ENCODE measurements around the gene SH3BGRL2. TPM values are rescaled to one million over a fixed set of nuclear protein-coding genes. Genes with fewer than 3 reads are reported as not detected.

SH3BGRL2 gene
- polyA plus RNA-seq, 6 donors from 2014 or later = 0.61 to 2.2 (median 1.8) TPM; not detected in 1

- no peaks in the 10 kb centered on the region for H3K36me3 Mint-ChIP-seq
- H3K27ac Mint-ChIP-seq = no peak overlapping the region
- no peak for DNase-seq
- H3K27me3 Mint-ChIP-seq = peaks cover 0 to 1% (median 0%) of the 10 kb centered on the region in 3 donors
- peaks cover 0 to 3% (median 0%) of the 10 kb centered on the region in 7 donors for H3K9me3 Mint-ChIP-seq
- no peak for ATAC-seq (ENCODE audit: low read depth in 2 of 2)
- no peaks in the 10 kb centered on the region for H3K4me1 Mint-ChIP-seq
- no peak overlapping the region for H3K4me3 Mint-ChIP-seq
These were observed 68.5 kb downstream of the SH3BGRL2 start for GRCh38 chr6:79699606-79700005.

- peaks cover 0 to 5% (median 0%) of the 10 kb centered on the region in 3 donors for H3K27me3 Mint-ChIP-seq
- peaks cover 0 to 3% (median 0%) of the 10 kb centered on the region in 7 donors for H3K9me3 Mint-ChIP-seq
- no peaks in the 10 kb centered on the region for H3K4me1 Mint-ChIP-seq
- DNase-seq (no peak), ATAC-seq (ENCODE audit: low read depth in 2 of 2) (no peak)
- H3K27ac Mint-ChIP-seq = no peak overlapping the region
- no peak overlapping the region for H3K4me3 Mint-ChIP-seq
- H3K36me3 Mint-ChIP-seq = no peaks in the 10 kb centered on the region
These were observed 71.6 kb downstream of the SH3BGRL2 start for GRCh38 chr6:79702691-79703090.

GRCh38 chr6:79704200-79704599 lies 73.1 kb downstream of the SH3BGRL2 start:
- no peak for ATAC-seq (ENCODE audit: low read depth in 2 of 2)
- no peak for DNase-seq
- no peak overlapping the region for H3K4me3 Mint-ChIP-seq
- H3K27me3 Mint-ChIP-seq = peaks cover 0 to 5% (median 0%) of the 10 kb centered on the region in 3 donors
- H3K4me1 Mint-ChIP-seq = no peaks in the 10 kb centered on the region
- H3K36me3 Mint-ChIP-seq = no peaks in the 10 kb centered on the region
- H3K9me3 Mint-ChIP-seq = peaks cover 0 to 2% (median 0%) of the 10 kb centered on the region in 7 donors
- H3K27ac Mint-ChIP-seq = no peak overlapping the region

GRCh38 chr6:79705456-79705995 lies 74.4 kb downstream of the SH3BGRL2 start:
- peaks cover 0 to 5% (median 0%) of the 10 kb centered on the region in 3 donors for H3K27me3 Mint-ChIP-seq
- H3K9me3 Mint-ChIP-seq = peaks cover 0 to 2% (median 0%) of the 10 kb centered on the region in 7 donors
- H3K4me3 Mint-ChIP-seq = no peak overlapping the region
- no peaks in the 10 kb centered on the region for H3K36me3 Mint-ChIP-seq
- no peaks in the 10 kb centered on the region for H3K4me1 Mint-ChIP-seq
- no peak for ATAC-seq (ENCODE audit: low read depth in 2 of 2)
- H3K27ac Mint-ChIP-seq = no peak overlapping the region
- no peak for DNase-seq

GRCh38 chr6:79706527-79706926 lies 75.4 kb downstream of the SH3BGRL2 start:
- Mint-ChIP-seq H3K27me3 (peaks cover 0 to 5% (median 0%) of the 10 kb centered on the region in 3 donors), H3K36me3 (no peaks in the 10 kb centered on the region), H3K4me1 (no peaks in the 10 kb centered on the region), H3K9me3 (peaks cover 0 to 2% (median 0%) of the 10 kb centered on the region in 7 donors), H3K27ac (no peak overlapping the region), H3K4me3 (no peak overlapping the region)
- ATAC-seq (ENCODE audit: low read depth in 2 of 2) (no peak), DNase-seq (no peak)

GRCh38 chr6:79707621-79708020 lies 76.5 kb downstream of the SH3BGRL2 start:
- no peak overlapping the region for H3K27ac Mint-ChIP-seq
- no peak for DNase-seq
- H3K9me3 Mint-ChIP-seq = peaks cover 0 to 2% (median 0%) of the 10 kb centered on the region in 7 donors
- no peak for ATAC-seq (ENCODE audit: low read depth in 2 of 2)
- no peak overlapping the region for H3K4me3 Mint-ChIP-seq
- peaks cover 0 to 5% (median 0%) of the 10 kb centered on the region in 3 donors for H3K27me3 Mint-ChIP-seq
- H3K4me1 Mint-ChIP-seq = no peaks in the 10 kb centered on the region
- H3K36me3 Mint-ChIP-seq = no peaks in the 10 kb centered on the region

- no peak for DNase-seq
- Mint-ChIP-seq H3K27me3 (peaks cover 0 to 9% (median 0%) of the 10 kb centered on the region in 3 donors), H3K27ac (no peak overlapping the region), H3K36me3 (no peaks in the 10 kb centered on the region), H3K4me3 (no peak overlapping the region), H3K4me1 (no peaks in the 10 kb centered on the region), H3K9me3 (peaks cover 0 to 2% (median 0%) of the 10 kb centered on the region in 7 donors)
- ATAC-seq (ENCODE audit: low read depth in 2 of 2) = no peak
These were observed 77.1 kb downstream of the SH3BGRL2 start for GRCh38 chr6:79708095-79708791.

GRCh38 chr6:79710127-79710526 lies 79.0 kb downstream of the SH3BGRL2 start:
- H3K4me1 Mint-ChIP-seq = no peaks in the 10 kb centered on the region
- H3K27me3 Mint-ChIP-seq = peaks cover 0 to 4% (median 0%) of the 10 kb centered on the region in 3 donors
- H3K4me3 Mint-ChIP-seq = no peak overlapping the region
- H3K9me3 Mint-ChIP-seq = peaks cover 0 to 2% (median 0%) of the 10 kb centered on the region in 7 donors
- no peaks in the 10 kb centered on the region for H3K36me3 Mint-ChIP-seq
- ATAC-seq (ENCODE audit: low read depth in 2 of 2) = no peak
- no peak for DNase-seq
- H3K27ac Mint-ChIP-seq = no peak overlapping the region

GRCh38 chr6:79711167-79711566 lies 80.0 kb downstream of the SH3BGRL2 start:
- Mint-ChIP-seq H3K4me3 (no peak overlapping the region), H3K4me1 (no peaks in the 10 kb centered on the region), H3K36me3 (no peaks in the 10 kb centered on the region), H3K27ac (no peak overlapping the region), H3K9me3 (no peaks in the 10 kb centered on the region), H3K27me3 (peaks cover 0 to 4% (median 4%) of the 10 kb centered on the region in 3 donors)
- DNase-seq = no peak
- ATAC-seq (ENCODE audit: low read depth in 2 of 2) = no peak

GRCh38 chr6:79712144-79712543 lies 81.0 kb downstream of the SH3BGRL2 start:
- Mint-ChIP-seq H3K36me3 (no peaks in the 10 kb centered on the region), H3K4me1 (no peaks in the 10 kb centered on the region), H3K9me3 (no peaks in the 10 kb centered on the region), H3K4me3 (no peak overlapping the region), H3K27me3 (peaks cover 0 to 6% (median 4%) of the 10 kb centered on the region in 3 donors), H3K27ac (no peak overlapping the region)
- ATAC-seq (ENCODE audit: low read depth in 2 of 2) = no peak
- no peak for DNase-seq

- H3K4me1 Mint-ChIP-seq = no peaks in the 10 kb centered on the region
- no peak for DNase-seq
- H3K36me3 Mint-ChIP-seq = no peaks in the 10 kb centered on the region
- H3K27me3 Mint-ChIP-seq = peaks cover 0 to 6% (median 4%) of the 10 kb centered on the region in 3 donors
- H3K27ac Mint-ChIP-seq = no peak overlapping the region
- no peaks in the 10 kb centered on the region for H3K9me3 Mint-ChIP-seq
- no peak overlapping the region for H3K4me3 Mint-ChIP-seq
- ATAC-seq (ENCODE audit: low read depth in 2 of 2) = no peak
These were observed 81.5 kb downstream of the SH3BGRL2 start for GRCh38 chr6:79712616-79713135.

GRCh38 chr6:79713701-79714322 lies 82.7 kb downstream of the SH3BGRL2 start:
- Mint-ChIP-seq H3K9me3 (no peaks in the 10 kb centered on the region), H3K27ac (no peak overlapping the region), H3K4me1 (no peaks in the 10 kb centered on the region), H3K27me3 (peaks cover 0 to 6% (median 4%) of the 10 kb centered on the region in 3 donors), H3K36me3 (no peaks in the 10 kb centered on the region), H3K4me3 (no peak overlapping the region)
- no peak for DNase-seq
- no peak for ATAC-seq (ENCODE audit: low read depth in 2 of 2)

- H3K27ac Mint-ChIP-seq = no peak overlapping the region
- H3K9me3 Mint-ChIP-seq = no peaks in the 10 kb centered on the region
- H3K27me3 Mint-ChIP-seq = peaks cover 0 to 10% (median 1%) of the 10 kb centered on the region in 3 donors
- H3K36me3 Mint-ChIP-seq = no peaks in the 10 kb centered on the region
- DNase-seq (no peak), ATAC-seq (ENCODE audit: low read depth in 2 of 2) (no peak)
- no peak overlapping the region for H3K4me3 Mint-ChIP-seq
- no peaks in the 10 kb centered on the region for H3K4me1 Mint-ChIP-seq
These were observed 86.9 kb downstream of the SH3BGRL2 start for GRCh38 chr6:79717989-79718388.

Data from naive B cell (primary cell).